HG03439 (cell line): ENCODE data around the gene CSTA.

ENCODE experiments used
- ATAC-seq: cut with Tn5 transposase; IDR thresholded peaks from one replicate; pipeline ENCODE4 v1.9.1; 2021; ENCODE audit warnings: mild to moderate bottlenecking, moderate library complexity; ENCODE audit not compliant: unreplicated experiment

CSTA gene

GRCh38 chr3:122318620-122319019 lies 6.4 kb upstream of the CSTA start:
- no peak for ATAC-seq

- no peak for ATAC-seq
Measured at GRCh38 chr3:122322095-122323075, 2.7 kb upstream of the CSTA start.

GRCh38 chr3:122325769-122326168 lies 721 bp downstream of the CSTA start:
- no peak for ATAC-seq

GRCh38 chr3:122331886-122332285 lies 6.8 kb downstream of the CSTA start:
- ATAC-seq, result no peak

- no peak for ATAC-seq
Measured at GRCh38 chr3:122332551-122332950, 7.5 kb downstream of the CSTA start.

DNA sequence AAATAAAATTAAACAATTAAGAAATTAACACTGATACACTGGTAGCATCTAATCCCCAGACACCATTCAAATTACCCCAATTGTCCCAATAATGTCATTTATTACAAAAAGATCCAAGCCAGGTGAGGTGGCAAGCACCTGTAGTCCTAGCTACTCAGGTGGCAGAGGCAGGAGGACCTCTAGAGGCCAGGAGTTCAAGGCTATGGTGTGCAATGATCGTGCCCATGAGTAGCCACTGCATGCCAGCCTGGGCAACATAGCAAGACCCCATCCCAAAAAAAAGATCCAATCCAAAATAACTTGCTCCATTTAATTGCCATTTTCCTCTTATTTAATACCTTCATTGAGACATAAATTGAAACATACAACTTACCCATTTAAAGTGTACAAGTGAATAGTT lies 17.8 kb downstream of the CSTA start:
- ATAC-seq, result no peak

DNA sequence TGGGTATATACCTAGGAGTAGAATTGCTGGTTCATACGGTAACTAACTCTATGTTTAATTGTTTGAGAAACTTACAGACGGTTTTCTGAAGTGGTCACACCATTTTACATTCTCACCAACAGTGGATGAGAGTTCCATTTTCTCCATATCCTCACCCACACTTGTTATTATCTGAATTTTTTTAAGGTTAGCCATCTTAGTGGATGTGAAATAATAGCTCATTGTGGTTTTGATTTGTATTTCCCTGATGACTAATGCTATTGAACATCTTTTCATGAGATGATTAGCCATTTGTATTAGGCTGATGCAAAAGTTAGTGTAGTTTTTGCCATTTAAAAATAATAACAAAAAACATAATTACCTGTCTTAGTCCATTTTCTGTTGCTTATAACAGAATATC lies 18.6 kb downstream of the CSTA start:
- no peak for ATAC-seq

- ATAC-seq, result no peak
Measured at GRCh38 chr3:122349171-122349570, 24.1 kb downstream of the CSTA start.

GRCh38 chr3:122350814-122351418 lies 25.9 kb downstream of the CSTA start:
- no peak for ATAC-seq

DNA sequence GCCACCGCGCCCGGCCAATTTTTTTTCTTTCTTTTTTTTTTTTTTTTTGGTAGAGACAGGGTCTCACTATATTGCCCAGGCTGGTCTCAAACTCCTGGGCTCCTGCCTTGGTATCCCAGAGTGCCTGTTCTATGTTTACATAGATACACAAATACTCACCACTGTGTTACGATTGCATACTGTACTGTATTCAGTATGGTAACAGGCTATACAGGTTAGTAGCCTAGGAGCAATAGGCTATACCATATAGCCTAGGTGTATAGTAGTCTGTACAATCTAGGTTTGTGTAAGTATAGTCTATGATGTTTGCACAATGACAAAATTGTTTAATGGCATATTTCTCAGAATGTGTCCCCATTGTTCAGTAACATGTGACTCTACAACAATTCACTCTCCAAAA lies 26.6 kb downstream of the CSTA start:
- no peak for ATAC-seq

DNA sequence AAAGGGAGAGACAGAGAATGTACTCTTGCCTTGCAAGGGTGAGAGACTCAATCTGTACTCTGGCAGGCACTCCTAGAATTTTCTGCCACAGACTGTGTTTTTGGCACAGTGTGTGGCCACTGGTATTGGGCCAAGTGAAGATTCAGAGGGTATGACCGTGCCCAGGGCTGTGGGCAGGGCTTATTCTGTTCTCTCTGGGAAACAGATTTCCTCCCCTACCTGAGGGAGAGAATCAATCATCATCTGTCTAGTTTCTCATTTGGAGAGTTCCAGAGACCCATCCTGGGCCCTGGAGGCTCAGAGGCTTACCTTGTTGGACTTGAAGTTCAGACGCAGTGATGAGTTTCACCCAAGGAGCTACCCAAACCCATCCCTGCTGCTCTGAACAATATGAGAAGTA lies 28.2 kb downstream of the CSTA start:
- ATAC-seq, result no peak

DNA sequence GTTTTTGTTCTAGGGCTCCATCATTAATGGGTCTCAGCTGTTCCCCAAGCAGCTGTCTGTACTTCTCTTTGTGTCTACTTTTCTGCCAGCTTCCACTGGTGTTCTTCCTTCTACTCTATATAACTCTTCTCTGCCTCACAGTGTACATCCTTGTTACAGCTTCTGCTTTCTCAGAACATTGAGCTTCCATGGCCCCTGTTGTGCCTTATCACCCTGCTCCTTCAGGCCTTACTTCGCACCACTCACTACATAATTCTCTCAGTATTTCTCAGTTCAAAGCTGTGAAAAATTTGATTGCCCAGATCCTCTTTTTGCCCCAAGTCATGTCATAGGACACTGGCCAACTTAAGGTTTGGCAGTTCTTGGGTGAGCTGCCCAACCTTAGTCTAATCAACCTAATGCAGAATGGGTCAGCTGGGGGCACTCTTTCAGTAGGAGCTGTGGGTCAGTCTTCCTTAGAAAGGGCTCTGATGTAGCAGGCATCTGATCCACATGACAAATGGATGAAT lies 28.9 kb downstream of the CSTA start:
- ATAC-seq, result no peak

GRCh38 chr3:122355612-122356011 lies 30.6 kb downstream of the CSTA start:
- ATAC-seq, result no peak

GRCh38 chr3:122356402-122356801 lies 31.4 kb downstream of the CSTA start:
- no peak for ATAC-seq

- ATAC-seq, result no peak
Measured at GRCh38 chr3:122357828-122358702, 33.0 kb downstream of the CSTA start.

GRCh38 chr3:122358703-122359032 lies 33.6 kb downstream of the CSTA start:
- no peak for ATAC-seq

GRCh38 chr3:122362026-122362425 lies 37.0 kb downstream of the CSTA start:
- no peak for ATAC-seq

DNA sequence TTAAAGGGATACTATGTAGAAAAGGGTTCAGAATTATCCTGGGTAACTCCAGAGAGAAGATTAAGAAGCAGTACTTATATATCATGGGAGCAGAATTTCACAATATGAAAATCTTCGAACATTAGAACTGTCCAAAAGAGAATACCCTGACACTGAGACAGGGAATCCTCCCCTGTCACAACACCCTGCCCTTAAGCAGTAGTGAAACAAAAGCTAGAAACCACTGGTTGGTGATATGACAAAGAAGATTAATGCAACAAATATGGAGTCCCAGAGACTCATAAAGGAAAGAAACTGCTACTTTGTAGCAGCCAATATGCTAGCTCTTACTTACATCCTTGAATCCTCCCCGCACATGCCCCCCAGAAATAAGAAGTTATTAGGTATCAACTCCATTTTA lies 39.4 kb downstream of the CSTA start:
- ATAC-seq, result no peak

GRCh38 chr3:122365073-122365472 lies 40.0 kb downstream of the CSTA start:
- peak; percentile 37 for ATAC-seq

DNA sequence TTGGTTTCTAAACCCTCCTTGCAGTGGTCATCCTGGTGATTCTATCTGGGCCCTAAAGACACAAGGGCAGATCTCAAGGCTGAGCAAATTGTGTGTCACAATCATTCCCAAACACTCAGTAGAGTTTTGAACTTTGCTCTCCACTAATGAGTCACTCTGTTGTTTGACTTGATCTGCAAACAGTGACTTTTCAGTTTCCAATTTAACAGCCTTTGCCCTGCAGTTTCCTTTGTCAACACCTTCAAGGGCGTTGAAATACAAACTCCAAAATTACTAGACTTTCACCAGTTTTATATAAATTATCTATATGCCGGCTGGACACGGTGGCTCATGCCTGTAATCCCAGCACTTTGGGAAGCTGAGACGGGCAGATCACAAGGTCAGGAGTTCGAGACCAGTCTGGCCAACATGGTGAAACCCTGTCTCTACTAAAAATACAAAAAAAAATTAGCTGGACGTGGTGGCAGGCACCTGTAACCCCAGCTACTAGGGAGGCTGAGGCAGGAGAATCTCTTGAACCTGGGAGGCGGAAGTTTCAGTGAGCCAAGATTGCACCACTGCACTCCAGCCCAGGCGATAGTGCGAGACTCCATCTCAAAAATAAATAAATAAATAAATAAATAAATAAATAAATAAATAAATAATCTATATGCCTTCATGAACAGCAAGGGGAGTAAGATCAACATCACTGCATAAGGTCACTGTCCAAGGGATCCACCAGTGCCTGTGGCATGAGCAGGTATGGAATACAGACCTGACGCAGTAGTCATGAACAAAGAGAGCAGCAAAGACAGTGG lies 40.7 kb downstream of the CSTA start:
- peak; percentile 63 for ATAC-seq

GRCh38 chr3:122366379-122366749 lies 41.3 kb downstream of the CSTA start:
- no peak for ATAC-seq
